ENCODE data around the gene DDIT3. TPM values are rescaled to one million over a fixed set of nuclear protein-coding genes. Genes with fewer than 3 reads are reported as not detected.
"Not testable (repeated sequence)": the region's sequence is repeated elsewhere in the genome, so short reads cannot be mapped to it uniquely, and the experiment has no call there.

The DDIT3 gene
- total and polyA plus RNA-seq, 2 of the 4 experiments (the other 2 are of a cell fraction): 19.4 to 54.4 TPM

DNA sequence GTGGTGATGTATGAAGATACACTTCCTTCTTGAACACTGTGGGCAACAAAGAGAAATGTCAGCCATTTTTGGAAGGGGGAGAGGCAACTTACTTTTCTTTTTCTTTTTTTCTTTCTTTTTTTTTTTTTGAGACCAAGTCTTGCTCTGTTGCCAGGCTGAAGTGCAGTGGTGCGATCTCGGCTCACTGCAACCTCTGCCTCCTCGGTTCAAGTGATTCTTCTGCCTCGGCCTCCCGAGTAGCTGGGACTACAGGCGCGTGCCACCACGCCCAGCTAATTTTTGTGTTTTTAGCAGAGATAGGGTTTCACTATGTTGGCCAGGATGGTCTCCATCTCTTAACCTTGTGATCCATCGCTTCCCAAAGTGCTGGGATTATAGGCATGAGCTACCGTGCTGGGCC is 2.6 kb downstream of the DDIT3 start:
- H3K23ac ChIP-seq (ENCODE audit: low read depth, low read length); intact Hi-C loops (cut with micrococcal nuclease); H2AK5ac ChIP-seq (ENCODE audit: low read depth, low read length); H3K56ac ChIP-seq (ENCODE audit: extremely low read depth, insufficient read depth, low read length); H3K27ac ChIP-seq (ENCODE audit: insufficient read depth, low read length); H3K14ac ChIP-seq (replicated peaks; ENCODE audit: low read depth, low read length); H2BK20ac ChIP-seq (ENCODE audit: low read depth, low read length); H4K8ac ChIP-seq (ENCODE audit: low read depth in 2 of 2, low read length in 2 of 2); H3K4me3 ChIP-seq (ENCODE audit: insufficient read depth, low read depth, low read length); dilution Hi-C loops (cut with HindIII; ENCODE audit: low sequenced_read_pairs, unreplicated experiment); BruUV-seq (replicated peaks); H3K9me1 ChIP-seq (ENCODE audit: insufficient read depth, low read length); ATAC-seq (ENCODE audit: low read depth); H4K91ac ChIP-seq (ENCODE audit: insufficient read depth, low read depth, low read length); H2AK9ac ChIP-seq (replicated peaks; ENCODE audit: low read depth, low read length, poor library complexity); H3K18ac ChIP-seq (ENCODE audit: low read depth, low read length); H2BK120ac ChIP-seq (ENCODE audit: low read depth, low read length); H2BK15ac ChIP-seq (ENCODE audit: low read depth, low read length); CTCF ChIA-PET; H2BK5ac ChIP-seq (ENCODE audit: low read depth, low read length, poor library complexity, severe bottlenecking); H3K9me3 ChIP-seq (ENCODE audit: control insufficient read depth, insufficient read depth, low read length); H3K4ac ChIP-seq (ENCODE audit: low read depth, low read length); H3K27me3 ChIP-seq (ENCODE audit: control insufficient read depth, insufficient read depth, low read length); in situ Hi-C loops (cut with MboI; ENCODE audit: low sequenced_read_pairs); DNase-seq; H4K5ac ChIP-seq (ENCODE audit: low read depth, low read length); H2AFZ ChIP-seq (replicated peaks; ENCODE audit: low read length, poor library complexity): not testable (repeated sequence)
- peaks cover 51% of the 10 kb centered on the region for H3K36me3 ChIP-seq (ENCODE audit: control insufficient read depth, insufficient read depth, low read length)
- H4K20me1 ChIP-seq (ENCODE audit: insufficient read depth, low read length): peaks cover 71% of the 10 kb centered on the region
- POLR2A ChIA-PET (ENCODE audit: unreplicated experiment): interaction anchor here (0.5 kb wide), 1 partner anchor 86 kb away, joined by 3 read pairs; no protein-coding TSS in a partner anchor
- TF ChIP-seq POLR2A (IDR thresholded peaks at IDR 0.05; ENCODE audit: low read depth, low read length): peak; percentile 2; the same call in 1 of the 2 replicates
- H3K9ac ChIP-seq (ENCODE audit: low read depth, low read length): peak overlapping the region; percentile 15; the same call in 1 of the 2 replicates
- peaks cover 11 to 72% of the 10 kb centered on the region in 2 experiments for H3K79me1 ChIP-seq (ENCODE audit: low read depth in 1 of 2, low read length in 2 of 2)
- WGBS, 2 experiments (ENCODE audit: extremely low coverage in 2 of 2, insufficient read length in 1 of 2): no CpG with 5 or more reads among the region's 10 CpGs
- H3K4me1 ChIP-seq (ENCODE audit: control insufficient read depth, insufficient read depth, low read length): peaks cover 12% of the 10 kb centered on the region
- peak overlapping the region; percentile 87; the same call in 1 of the 2 replicates for H3K4me2 ChIP-seq (ENCODE audit: low read depth, low read length)

All from IMR-90 (cell line).